Stimulated activated CD4-positive, alpha-beta T cell treated with anti-CD3 and anti-CD28 coated beads, Interleukin-15, amount 100 ng/mL, for 24 hours (primary cell): ENCODE results near the gene ADH5.
"Not testable (repeated sequence)": the region's sequence is repeated elsewhere in the genome, so short reads cannot be mapped to it uniquely, and the experiment has no call there.

Experiments
- DNase-seq: peaks from one replicate; pipeline ENCODE4 v3.0.0-alpha.2; 2020

The ADH5 gene

GRCh38 chr4:99088481-99089365 lies at the start of gene ADH5:
Gene ADH5 (minus strand): TSS chr4:99088788. CDS start chr4:99088700, 88 bp downstream.
- DNase-seq: peak; percentile 93

GRCh38 chr4:99136329-99136728 lies 47.7 kb upstream of the ADH5 start:
- no peak for DNase-seq

DNA sequence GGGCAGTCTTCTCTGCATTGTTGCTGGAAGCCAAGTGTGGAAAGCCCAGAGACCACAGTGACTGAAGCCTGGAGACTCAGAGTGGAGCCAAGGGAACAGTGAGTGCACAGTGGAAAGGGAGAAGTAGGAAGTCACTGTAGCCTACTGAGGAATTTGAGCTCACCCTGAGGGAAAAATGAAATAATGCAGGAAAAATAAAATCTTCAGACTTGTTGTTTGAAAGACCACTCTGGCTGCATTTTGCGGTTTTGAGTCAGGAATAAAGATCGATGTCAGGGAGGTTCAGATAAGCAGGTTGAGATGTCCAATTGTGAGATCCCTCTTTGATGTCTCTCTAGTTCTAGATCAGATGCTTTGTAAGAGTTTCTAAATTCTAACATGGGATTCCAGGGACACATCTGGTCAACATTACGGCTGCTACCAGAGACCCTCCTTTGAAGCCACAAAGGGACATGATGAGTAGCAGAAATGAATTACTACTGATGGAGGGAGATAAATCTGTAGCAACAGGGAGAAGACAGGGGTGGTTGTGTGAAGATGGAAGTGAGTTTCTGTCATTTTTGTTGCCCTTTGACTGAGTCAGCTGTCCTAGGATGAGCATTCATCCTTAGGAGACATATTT lies 47.1 kb upstream of the ADH5 start:
- no peak for DNase-seq

GRCh38 chr4:99134586-99134985 lies 46.0 kb upstream of the ADH5 start:
- no peak for DNase-seq

GRCh38 chr4:99131378-99131777 lies 42.8 kb upstream of the ADH5 start:
- DNase-seq: no peak

DNA sequence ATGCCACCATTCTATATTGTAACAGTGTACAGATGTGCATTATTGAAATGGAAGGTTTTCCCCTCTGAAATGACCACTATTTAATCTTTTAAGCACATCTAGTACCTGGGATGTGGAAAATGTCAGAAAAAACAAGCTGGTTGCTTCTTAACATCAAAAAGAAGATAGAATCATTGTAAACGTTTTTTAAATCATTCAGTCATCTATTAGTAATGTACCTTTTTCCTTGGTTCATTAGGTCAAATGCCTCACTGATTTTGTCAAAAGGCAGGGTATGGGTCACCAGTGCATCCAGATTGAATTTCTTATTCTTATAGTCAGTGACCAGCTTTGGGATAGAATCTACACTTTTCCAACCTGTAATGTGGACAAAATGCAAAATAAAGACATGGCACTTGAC lies 37.8 kb upstream of the ADH5 start:
- no peak for DNase-seq

DNA sequence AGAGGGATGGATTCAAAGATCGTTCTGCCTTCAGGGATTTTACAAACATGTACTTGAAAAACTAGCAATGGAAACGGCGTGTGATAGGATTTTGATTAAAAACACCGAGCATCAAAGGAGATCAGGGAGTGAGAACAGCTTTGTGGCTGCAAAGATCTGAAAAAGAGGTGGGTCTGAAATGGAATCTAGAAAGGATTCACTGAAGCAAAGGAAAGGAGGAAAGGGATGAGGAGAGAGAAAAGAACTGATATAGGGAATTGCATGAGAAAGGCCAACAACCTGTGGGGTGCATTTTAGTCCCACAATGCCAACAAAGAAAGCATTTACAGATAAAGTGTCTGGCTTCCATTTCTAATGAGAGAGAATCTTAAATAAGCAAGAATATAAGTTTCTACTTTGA lies 32.4 kb upstream of the ADH5 start:
- no peak for DNase-seq

- no peak for DNase-seq
These were observed 31.9 kb upstream of the ADH5 start for GRCh38 chr4:99120501-99120900.

DNA sequence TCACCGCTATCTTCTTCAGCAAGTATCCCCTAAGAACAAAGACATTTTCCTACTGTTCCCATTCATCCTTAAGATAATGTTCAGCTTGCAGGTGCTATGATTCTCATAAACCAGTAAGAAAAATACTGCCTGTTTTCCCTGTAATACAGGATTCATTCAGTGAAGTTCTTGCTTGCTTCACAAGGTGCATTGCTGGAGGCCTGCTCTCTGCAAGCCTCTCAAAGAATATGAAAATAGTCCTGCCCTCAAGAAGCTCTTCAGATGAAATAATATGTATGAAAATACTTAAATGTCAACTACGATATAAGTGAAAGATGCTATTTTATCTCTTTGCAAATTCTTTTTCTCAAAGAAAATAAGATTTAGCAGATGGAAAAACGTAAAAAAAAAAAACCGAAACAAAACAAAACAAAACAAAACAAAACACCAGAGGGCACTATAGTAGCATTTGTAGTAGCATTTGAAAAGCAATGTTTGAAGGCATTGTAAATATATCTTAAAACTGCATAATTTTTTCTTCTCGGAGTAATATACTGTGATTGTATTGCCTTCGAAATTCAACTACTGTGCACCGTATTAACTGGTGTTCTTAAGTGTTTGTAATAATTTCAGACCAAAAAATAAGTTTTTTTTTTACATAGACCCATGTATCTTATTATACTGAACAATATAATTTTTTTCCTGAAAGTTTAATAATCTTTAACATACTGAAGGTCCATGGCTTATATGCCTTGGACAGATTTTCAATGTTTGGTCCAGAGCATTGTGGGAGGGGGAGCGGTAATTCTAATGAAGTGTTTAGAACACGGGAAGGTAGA lies 29.5 kb upstream of the ADH5 start:
- DNase-seq: no peak

- not testable (repeated sequence) for DNase-seq
These were observed 28.7 kb upstream of the ADH5 start for GRCh38 chr4:99117122-99117841.

DNA sequence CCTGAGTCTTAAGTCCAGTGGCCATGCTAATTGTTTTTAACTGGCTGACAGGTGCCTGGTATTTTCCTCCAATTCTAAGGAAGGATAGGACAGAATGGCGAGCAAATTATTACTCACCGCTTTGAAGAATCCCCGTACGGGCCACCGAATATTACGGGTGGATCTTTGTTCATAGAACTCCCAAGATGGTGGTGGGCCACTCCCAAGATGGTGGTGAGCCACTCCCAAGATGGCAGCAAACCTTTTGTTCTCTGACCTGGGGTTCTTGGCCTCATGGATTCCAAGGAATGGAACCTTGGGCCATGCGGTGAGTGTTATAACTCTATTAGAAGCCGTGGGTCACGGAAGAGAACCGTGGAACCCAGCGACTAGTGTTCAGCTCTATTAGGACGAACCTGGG lies 20.7 kb upstream of the ADH5 start:
- not testable (repeated sequence) for DNase-seq

GRCh38 chr4:99104153-99104552 lies 15.6 kb upstream of the ADH5 start:
- DNase-seq: no peak

DNA sequence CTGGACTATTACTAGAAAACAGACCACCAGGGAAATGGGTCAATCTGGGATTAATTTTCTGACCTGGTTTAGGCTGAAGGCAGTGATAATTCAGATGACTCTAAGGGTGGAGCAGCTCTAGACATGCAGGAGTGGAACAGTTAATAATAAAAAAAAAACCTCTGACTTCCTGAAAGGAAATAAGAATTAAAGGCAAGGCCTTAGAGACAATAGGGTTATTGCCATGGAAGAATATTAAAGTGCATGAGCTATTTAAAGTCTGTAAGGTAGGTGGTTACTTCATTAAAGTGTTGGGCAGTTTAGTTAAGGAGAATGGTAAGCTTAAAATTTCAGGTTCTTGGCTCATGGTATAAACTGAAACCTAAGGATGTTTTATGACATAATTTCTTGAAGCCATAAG lies 14.6 kb upstream of the ADH5 start:
- DNase-seq: no peak

GRCh38 chr4:99102634-99103033 lies 14.0 kb upstream of the ADH5 start:
- no peak for DNase-seq

GRCh38 chr4:99100876-99101275 lies 12.3 kb upstream of the ADH5 start:
- DNase-seq: no peak

GRCh38 chr4:99099814-99100213 lies 11.2 kb upstream of the ADH5 start:
- not testable (repeated sequence) for DNase-seq

- DNase-seq: no peak
These were observed 10.7 kb upstream of the ADH5 start for GRCh38 chr4:99099311-99099710.

GRCh38 chr4:99091841-99092240 lies 3.3 kb upstream of the ADH5 start:
- not testable (repeated sequence) for DNase-seq

GRCh38 chr4:99091216-99091575 lies 2.6 kb upstream of the ADH5 start:
- DNase-seq: no peak

DNA sequence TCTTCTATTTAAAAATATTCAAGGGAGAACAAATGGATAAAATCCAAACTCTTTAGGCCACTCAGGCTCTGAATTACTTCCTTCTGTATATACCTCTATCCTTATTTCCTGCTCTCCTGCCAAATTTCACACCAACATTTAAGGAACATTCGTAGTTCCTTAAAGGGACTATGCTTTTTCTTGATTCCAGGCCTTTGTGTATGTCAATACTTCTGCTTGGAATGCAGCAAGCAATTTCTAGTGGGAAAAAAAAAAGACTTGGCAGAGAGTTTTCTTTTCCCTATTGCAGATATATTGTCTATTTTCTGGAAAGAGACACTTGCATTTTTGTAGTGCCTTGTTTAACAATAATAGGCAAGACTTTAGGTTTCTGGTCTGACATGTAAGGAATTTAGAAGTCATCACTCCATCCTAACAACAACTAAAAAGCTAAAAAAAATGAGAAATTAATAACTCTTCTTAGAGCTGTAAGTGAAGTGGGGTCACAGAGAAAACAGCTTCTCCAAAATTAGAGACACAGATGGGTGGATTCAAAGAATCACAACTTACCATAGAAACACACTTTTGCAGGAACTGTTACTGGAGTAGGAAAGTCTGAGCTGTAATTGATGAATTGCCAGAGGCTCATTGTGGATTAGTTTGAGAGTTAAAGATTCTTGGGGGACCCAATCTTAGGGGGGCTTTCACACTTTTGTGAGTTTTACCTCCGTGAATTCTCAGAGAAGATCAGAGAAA lies 2.1 kb upstream of the ADH5 start:
- no peak for DNase-seq

GRCh38 chr4:99088023-99088449 lies 552 bp downstream of the ADH5 start:
- DNase-seq: peak; percentile 23

- DNase-seq: no peak
These were observed 4.0 kb downstream of the ADH5 start for GRCh38 chr4:99084595-99084994.
